Measurements from ENCODE around the gene LIPH.

Gene LIPH

GRCh38 chr3:185586686-185587039 is 34.3 kb upstream of the LIPH start:
- H3K9me2 ChIP-seq (replicated peaks; ENCODE audit: control insufficient read depth, low read length): no peaks in the 10 kb centered on the region
- peak overlapping the region; percentile 55 for H3K27ac ChIP-seq (ENCODE audit: low read depth, low read length)
- peak overlapping the region; percentile 79 for H3K4me2 ChIP-seq (ENCODE audit: low read length)
- peaks cover 10% of the 10 kb centered on the region for H3K36me3 ChIP-seq (ENCODE audit: control insufficient read depth, low read length)
- H4K20me1 ChIP-seq (ENCODE audit: control insufficient read depth, insufficient read depth, low read depth, low read length): no peaks in the 10 kb centered on the region
- H3K4me1 ChIP-seq (ENCODE audit: control insufficient read depth, low read length): peaks cover 41% of the 10 kb centered on the region
- no peaks in the 10 kb centered on the region for H3F3A ChIP-seq (ENCODE audit: control insufficient read depth, insufficient read depth)
- H3K27me3 ChIP-seq (ENCODE audit: control insufficient read depth, low read length): no peaks in the 10 kb centered on the region
- H3K79me2 ChIP-seq (ENCODE audit: control insufficient read depth, low read length): peaks cover 34% of the 10 kb centered on the region
- TF ChIP-seq EZH2phosphoT487 (IDR thresholded peaks at IDR 0.05; ENCODE audit: borderline replicate concordance, low read length) (no peak), CTCF (IDR thresholded peaks at IDR 0.05; ENCODE audit: low read depth, low read length, poor library complexity, severe bottlenecking) (no peak)
- H3K4me3 ChIP-seq (ENCODE audit: low read length): peak overlapping the region; percentile 99
- H3K9me3 ChIP-seq (ENCODE audit: control insufficient read depth, insufficient read depth, low read length): no peaks in the 10 kb centered on the region

- H3K27ac ChIP-seq (ENCODE audit: low read depth, low read length): peak within 1 kb of the TSS; percentile 55
Observed at GRCh38 chr3:185585859-185586685, 33.7 kb upstream of the LIPH start, which contains the start of gene SENP2. Gene SENP2 (plus strand): TSS chr3:185586295. CDS start chr3:185586414, 119 bp downstream.

GRCh38 chr3:185585518-185585858 is 33.1 kb upstream of the LIPH start:
- H3K4me1 ChIP-seq (ENCODE audit: control insufficient read depth, low read length): peaks cover 41% of the 10 kb centered on the region
- peak overlapping the region; percentile 37; the same call in 1 of the 2 replicates for H3K27ac ChIP-seq (ENCODE audit: low read depth, low read length)
- H3K36me3 ChIP-seq (ENCODE audit: control insufficient read depth, low read length): peaks cover 8% of the 10 kb centered on the region
- H4K20me1 ChIP-seq (ENCODE audit: control insufficient read depth, insufficient read depth, low read depth, low read length): no peaks in the 10 kb centered on the region
- TF ChIP-seq CTCF (IDR thresholded peaks at IDR 0.05; ENCODE audit: low read depth, low read length, poor library complexity, severe bottlenecking) (no peak), EZH2phosphoT487 (IDR thresholded peaks at IDR 0.05; ENCODE audit: borderline replicate concordance, low read length) (no peak)
- H3K9me3 ChIP-seq (ENCODE audit: control insufficient read depth, insufficient read depth, low read length): no peaks in the 10 kb centered on the region
- no peaks in the 10 kb centered on the region for H3K27me3 ChIP-seq (ENCODE audit: control insufficient read depth, low read length)
- H3K4me3 ChIP-seq (ENCODE audit: low read length): peak overlapping the region; percentile 99
- peaks cover 34% of the 10 kb centered on the region for H3K79me2 ChIP-seq (ENCODE audit: control insufficient read depth, low read length)
- H3K4me2 ChIP-seq (ENCODE audit: low read length): peak overlapping the region; percentile 79
- H3F3A ChIP-seq (ENCODE audit: control insufficient read depth, insufficient read depth): no peaks in the 10 kb centered on the region
- H3K9me2 ChIP-seq (replicated peaks; ENCODE audit: control insufficient read depth, low read length): no peaks in the 10 kb centered on the region

More at GRCh38 chr3:185585859-185586685, 33.7 kb upstream of the LIPH start, which contains the start of gene SENP2:
- H3K9me2 ChIP-seq (replicated peaks; ENCODE audit: control insufficient read depth, low read length): no peaks in the 10 kb centered on the region
- no peaks in the 10 kb centered on the region for H3K9me3 ChIP-seq (ENCODE audit: control insufficient read depth, insufficient read depth, low read length)
- H3K79me2 ChIP-seq (ENCODE audit: control insufficient read depth, low read length): peaks cover 34% of the 10 kb centered on the region
- no peaks in the 10 kb centered on the region for H3K27me3 ChIP-seq (ENCODE audit: control insufficient read depth, low read length)
- peak within 1 kb of the TSS; percentile 79 for H3K4me2 ChIP-seq (ENCODE audit: low read length)
- H3K36me3 ChIP-seq (ENCODE audit: control insufficient read depth, low read length): peaks cover 8% of the 10 kb centered on the region
- H4K20me1 ChIP-seq (ENCODE audit: control insufficient read depth, insufficient read depth, low read depth, low read length): no peaks in the 10 kb centered on the region
- no peak for TF ChIP-seq CTCF (IDR thresholded peaks at IDR 0.05; ENCODE audit: low read depth, low read length, poor library complexity, severe bottlenecking)
- TF ChIP-seq EZH2phosphoT487 (IDR thresholded peaks at IDR 0.05; ENCODE audit: borderline replicate concordance, low read length): no peak
- H3F3A ChIP-seq (ENCODE audit: control insufficient read depth, insufficient read depth): no peaks in the 10 kb centered on the region
- peaks cover 41% of the 10 kb centered on the region for H3K4me1 ChIP-seq (ENCODE audit: control insufficient read depth, low read length)
- peak within 1 kb of the TSS; percentile 99 for H3K4me3 ChIP-seq (ENCODE audit: low read length)
